DOHH2 (cell line): ENCODE data around the gene PELI2.

ENCODE experiments used
- H3F3A ChIP-seq: fragments of 200-600 bp; sonication (generic), shearing (Covaris generic); 2 replicates; pipeline ENCODE4 v1.6.0; 2016; ENCODE audit warnings: antibody characterized with exemption, mild to moderate bottlenecking; ENCODE audit not compliant: control insufficient read depth, insufficient read depth
- H3K27ac ChIP-seq: fragments of 200-600 bp; sonication (generic); 2 replicates; pipeline ENCODE4 v1.5.1; 2014; ENCODE audit warnings: low read depth, mild to moderate bottlenecking, low read length, moderate library complexity
- H3K27me3 ChIP-seq: fragments of 200-600 bp; sonication (generic); 2 replicates; pipeline ENCODE4 v1.6.1; 2014; ENCODE audit warnings: mild to moderate bottlenecking, low read length, mixed read lengths; ENCODE audit not compliant: control insufficient read depth
- H3K36me3 ChIP-seq: fragments of 200-600 bp; sonication (generic); 2 replicates; pipeline ENCODE4 v1.6.1; 2014; ENCODE audit warnings: mild to moderate bottlenecking, low read length, moderate library complexity, mixed read lengths; ENCODE audit not compliant: control insufficient read depth
- H3K4me1 ChIP-seq: fragments of 200-600 bp; sonication (generic); 2 replicates; pipeline ENCODE4 v1.6.1; 2014; ENCODE audit warnings: mild to moderate bottlenecking, low read length, mixed read lengths; ENCODE audit not compliant: control insufficient read depth
- H3K4me2 ChIP-seq: fragments of 200-600 bp; sonication (generic); 2 replicates; pipeline ENCODE4 v1.6.0; 2014; ENCODE audit warnings: mild to moderate bottlenecking, low read length, moderate library complexity
- H3K4me3 ChIP-seq: fragments of 200-600 bp; sonication (generic); 2 replicates; pipeline ENCODE4 v1.5.1; 2014; ENCODE audit warnings: mild to moderate bottlenecking, low read length, mixed read lengths
- H3K79me2 ChIP-seq: fragments of 200-600 bp; sonication (generic); 2 replicates; pipeline ENCODE4 v1.6.1; 2014; ENCODE audit warnings: mild to moderate bottlenecking, low read length, mixed read lengths; ENCODE audit not compliant: control insufficient read depth
- H3K9me2 ChIP-seq: fragments of 200-600 bp; sonication (generic); replicated peaks from 2 replicates; pipeline ENCODE4 v1.6.1; 2014; ENCODE audit warnings: mild to moderate bottlenecking, low read length, mixed read lengths; ENCODE audit not compliant: control insufficient read depth
- H3K9me3 ChIP-seq: fragments of 200-600 bp; sonication (generic); 2 replicates; pipeline ENCODE4 v1.6.1; 2014; ENCODE audit warnings: antibody characterized with exemption, low read length, mixed read lengths; ENCODE audit not compliant: control insufficient read depth, insufficient read depth
- H4K20me1 ChIP-seq: fragments of 200-600 bp; sonication (generic); 2 replicates; pipeline ENCODE4 v1.6.0; 2014; ENCODE audit warnings: low read depth, mild to moderate bottlenecking, antibody characterized with exemption, low read length, moderate library complexity; ENCODE audit not compliant: control insufficient read depth, insufficient read depth
- EZH2phosphoT487 ChIP-seq: fragments of 200-600 bp; sonication (generic); IDR thresholded peaks from 2 replicates; pipeline ENCODE4 v1.6.1; 2017; ENCODE audit warnings: borderline replicate concordance, mild to moderate bottlenecking, antibody characterized with exemption, low read length, moderate library complexity, mixed read lengths
- TF ChIP-seq, protein P1 (sequence below): fragments of 200-600 bp; sonication (generic); IDR thresholded peaks from one replicate; pipeline ENCODE4 v1.5.1; 2014; ENCODE audit warnings: antibody characterized with exemption, mild to moderate bottlenecking, low read depth, low read length; ENCODE audit not compliant: poor library complexity, severe bottlenecking

Gene PELI2

DNA sequence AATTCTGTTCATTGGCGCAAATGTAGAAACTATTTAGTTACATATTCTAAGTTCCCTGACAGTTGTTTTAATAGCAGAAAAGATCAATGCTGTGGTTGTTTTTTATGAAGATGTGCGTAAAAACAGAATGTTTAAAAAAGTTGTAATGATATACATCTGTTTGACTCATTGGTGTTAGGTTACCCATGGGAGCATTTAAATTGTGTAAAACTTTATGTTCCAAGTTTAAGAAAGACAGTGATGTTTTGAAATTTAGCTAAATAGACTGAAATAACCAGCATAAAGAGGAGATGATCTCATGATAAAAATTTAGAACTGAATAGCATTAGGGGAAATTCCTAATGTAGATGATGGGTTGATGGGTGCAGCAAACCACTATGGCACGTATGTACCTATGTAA lies 3.6 kb downstream of the PELI2 start:
- H3K79me2 ChIP-seq, result no peaks in the 10 kb centered on the region
- H3K9me3 ChIP-seq, result no peaks in the 10 kb centered on the region
- no peaks in the 10 kb centered on the region for H4K20me1 ChIP-seq
- no peaks in the 10 kb centered on the region for H3K36me3 ChIP-seq
- H3K9me2 ChIP-seq, result no peaks in the 10 kb centered on the region
- no peaks in the 10 kb centered on the region for H3F3A ChIP-seq
- H3K4me3 ChIP-seq, result no peak overlapping the region
- H3K27ac ChIP-seq, result no peak overlapping the region
- H3K27me3 ChIP-seq, result peaks cover 51% of the 10 kb centered on the region
- TF ChIP-seq, protein P1, sequence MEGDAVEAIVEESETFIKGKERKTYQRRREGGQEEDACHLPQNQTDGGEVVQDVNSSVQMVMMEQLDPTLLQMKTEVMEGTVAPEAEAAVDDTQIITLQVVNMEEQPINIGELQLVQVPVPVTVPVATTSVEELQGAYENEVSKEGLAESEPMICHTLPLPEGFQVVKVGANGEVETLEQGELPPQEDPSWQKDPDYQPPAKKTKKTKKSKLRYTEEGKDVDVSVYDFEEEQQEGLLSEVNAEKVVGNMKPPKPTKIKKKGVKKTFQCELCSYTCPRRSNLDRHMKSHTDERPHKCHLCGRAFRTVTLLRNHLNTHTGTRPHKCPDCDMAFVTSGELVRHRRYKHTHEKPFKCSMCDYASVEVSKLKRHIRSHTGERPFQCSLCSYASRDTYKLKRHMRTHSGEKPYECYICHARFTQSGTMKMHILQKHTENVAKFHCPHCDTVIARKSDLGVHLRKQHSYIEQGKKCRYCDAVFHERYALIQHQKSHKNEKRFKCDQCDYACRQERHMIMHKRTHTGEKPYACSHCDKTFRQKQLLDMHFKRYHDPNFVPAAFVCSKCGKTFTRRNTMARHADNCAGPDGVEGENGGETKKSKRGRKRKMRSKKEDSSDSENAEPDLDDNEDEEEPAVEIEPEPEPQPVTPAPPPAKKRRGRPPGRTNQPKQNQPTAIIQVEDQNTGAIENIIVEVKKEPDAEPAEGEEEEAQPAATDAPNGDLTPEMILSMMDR, result no peak
- no peak for TF ChIP-seq EZH2phosphoT487
- H3K4me1 ChIP-seq, result peaks cover 18% of the 10 kb centered on the region
- no peak overlapping the region for H3K4me2 ChIP-seq

DNA sequence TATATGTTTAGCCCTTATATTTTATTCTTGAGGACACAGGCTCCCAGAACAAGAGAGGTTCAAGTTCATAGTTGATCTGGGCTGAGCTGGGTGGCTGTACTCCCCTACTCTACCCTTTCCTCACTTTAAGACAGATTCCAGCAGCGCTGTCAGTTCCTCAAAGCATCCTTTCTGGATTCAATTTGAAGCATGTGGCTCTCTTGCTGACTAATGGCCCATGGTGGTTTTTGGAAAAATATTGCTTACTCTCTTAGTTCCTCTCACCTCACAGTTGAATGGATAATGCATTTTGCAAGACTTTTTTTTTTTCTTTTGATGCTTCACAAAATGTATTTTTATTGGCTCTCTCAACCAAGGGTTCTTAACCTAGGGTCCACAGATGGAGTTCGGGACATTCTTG lies 4.1 kb downstream of the PELI2 start:
- H3K27ac ChIP-seq, result no peak overlapping the region
- H3K4me2 ChIP-seq, result no peak overlapping the region

DNA sequence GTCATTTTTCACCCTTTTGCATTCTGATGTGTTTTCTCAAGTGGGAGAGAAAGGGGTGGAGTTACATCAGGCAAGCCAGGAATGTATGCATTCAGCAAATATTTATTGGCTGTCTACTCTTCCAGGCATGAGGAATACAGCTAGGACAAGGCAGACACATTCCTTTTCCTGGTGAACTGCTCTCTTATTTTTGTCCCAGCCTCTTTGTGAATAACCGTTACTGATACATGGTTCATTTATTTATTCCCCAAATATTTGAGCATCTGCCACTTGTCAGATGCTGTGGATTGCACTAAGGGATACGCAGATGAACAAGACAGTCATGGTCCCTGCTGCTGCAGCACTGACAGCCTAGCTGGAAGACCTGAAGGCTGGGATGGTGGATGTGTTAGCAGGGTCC lies 6.1 kb downstream of the PELI2 start:
- H3K9me3 ChIP-seq, result no peaks in the 10 kb centered on the region
- no peaks in the 10 kb centered on the region for H3K36me3 ChIP-seq
- H3F3A ChIP-seq, result no peaks in the 10 kb centered on the region
- peaks cover 41% of the 10 kb centered on the region for H3K27me3 ChIP-seq
- H3K4me3 ChIP-seq, result no peak overlapping the region
- H3K27ac ChIP-seq, result no peak overlapping the region
- H3K9me2 ChIP-seq, result no peaks in the 10 kb centered on the region
- TF ChIP-seq, protein P1, result no peak
- no peak for TF ChIP-seq EZH2phosphoT487
- H3K4me1 ChIP-seq, result peaks cover 9% of the 10 kb centered on the region
- no peaks in the 10 kb centered on the region for H3K79me2 ChIP-seq
- H4K20me1 ChIP-seq, result no peaks in the 10 kb centered on the region
- no peak overlapping the region for H3K4me2 ChIP-seq

More for the DNA sequence above, 4.1 kb downstream of the PELI2 start:
- Histone ChIP-seq H3F3A (no peaks in the 10 kb centered on the region), H3K4me1 (peaks cover 18% of the 10 kb centered on the region), H4K20me1 (no peaks in the 10 kb centered on the region), H3K79me2 (no peaks in the 10 kb centered on the region), H3K4me3 (no peak overlapping the region), H3K36me3 (no peaks in the 10 kb centered on the region), H3K27me3 (peaks cover 51% of the 10 kb centered on the region), H3K9me2 (no peaks in the 10 kb centered on the region), H3K9me3 (no peaks in the 10 kb centered on the region)
- TF ChIP-seq, protein P1, result no peak
- TF ChIP-seq EZH2phosphoT487, result no peak
